Measurements from ENCODE around the gene WFDC6.

WFDC6 gene

GRCh38 chr20:45515147-45515913 is 24.0 kb downstream of the WFDC6 start, which contains the start of gene SPINT3:
Gene SPINT3, minus strand, starts transcription at chr20:45515622. Its CDS starts 14 bp downstream, at chr20:45515608.
- no peak for DNase-seq

- no peak for DNase-seq
These were observed 28.9 kb downstream of the WFDC6 start for GRCh38 chr20:45510242-45510862.

GRCh38 chr20:45509091-45509490 is 30.2 kb downstream of the WFDC6 start:
- DNase-seq: no peak

DNA sequence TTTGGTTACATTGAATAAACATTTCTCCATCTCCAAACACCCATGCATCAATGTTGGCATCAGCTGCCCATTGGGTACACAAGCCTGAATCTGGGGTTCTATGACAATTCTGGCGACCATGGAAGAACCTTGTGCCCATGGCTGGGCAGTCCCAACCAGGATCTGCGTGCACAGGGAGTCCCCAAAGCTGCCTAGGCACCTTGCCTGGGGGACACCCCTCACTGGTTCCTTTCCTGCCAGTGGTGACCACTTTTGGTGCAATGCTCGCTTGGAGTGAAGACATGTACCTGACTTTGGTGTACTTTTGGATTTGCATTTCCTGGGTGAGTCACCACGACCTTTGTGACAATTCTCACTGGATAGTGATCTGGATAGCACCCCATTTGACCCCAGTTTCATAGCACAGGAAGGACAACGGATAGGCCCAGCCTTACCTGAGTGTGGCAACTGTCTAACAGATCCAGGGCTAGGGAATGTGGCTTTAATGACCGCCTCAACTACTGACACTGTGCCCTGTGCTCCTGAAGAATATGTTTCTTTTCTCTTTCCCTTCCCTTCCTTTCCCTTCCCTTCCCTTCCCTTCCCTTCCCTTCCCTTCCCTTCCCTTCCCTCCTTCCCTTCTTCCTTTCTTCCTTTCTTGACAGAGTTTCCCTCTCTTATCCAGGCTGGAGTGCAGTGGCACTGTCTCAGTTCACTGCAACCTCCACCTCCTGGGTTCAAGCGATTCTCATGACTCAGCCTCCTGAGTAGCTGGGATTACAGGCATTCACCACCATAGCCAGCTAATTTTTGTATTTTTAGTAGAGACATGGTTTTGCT is 31.0 kb downstream of the WFDC6 start:
- no peak for DNase-seq

- DNase-seq: no peak
These were observed 32.1 kb downstream of the WFDC6 start for GRCh38 chr20:45507011-45507820.

DNA sequence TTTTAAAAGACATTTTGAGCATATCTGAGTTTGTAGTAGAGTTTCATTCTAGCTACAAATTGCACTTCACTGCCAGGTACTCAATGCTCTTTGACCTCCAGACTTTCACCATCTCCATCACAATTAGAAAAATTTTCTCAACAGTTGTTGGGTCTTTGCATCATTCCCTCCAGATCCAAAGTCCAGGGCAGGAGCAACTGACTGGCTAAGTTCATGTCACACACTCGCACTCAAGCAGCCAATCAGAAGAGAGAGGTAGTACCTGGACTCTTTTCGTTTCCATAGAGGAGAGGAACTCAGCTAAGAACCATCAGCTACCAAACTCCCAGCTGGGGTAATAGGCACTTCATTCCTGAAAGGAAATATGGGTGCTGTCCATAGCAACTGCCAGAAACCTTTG is 32.9 kb downstream of the WFDC6 start:
- DNase-seq: no peak

GRCh38 chr20:45503403-45503802 is 35.9 kb downstream of the WFDC6 start:
- DNase-seq: no peak

DNA sequence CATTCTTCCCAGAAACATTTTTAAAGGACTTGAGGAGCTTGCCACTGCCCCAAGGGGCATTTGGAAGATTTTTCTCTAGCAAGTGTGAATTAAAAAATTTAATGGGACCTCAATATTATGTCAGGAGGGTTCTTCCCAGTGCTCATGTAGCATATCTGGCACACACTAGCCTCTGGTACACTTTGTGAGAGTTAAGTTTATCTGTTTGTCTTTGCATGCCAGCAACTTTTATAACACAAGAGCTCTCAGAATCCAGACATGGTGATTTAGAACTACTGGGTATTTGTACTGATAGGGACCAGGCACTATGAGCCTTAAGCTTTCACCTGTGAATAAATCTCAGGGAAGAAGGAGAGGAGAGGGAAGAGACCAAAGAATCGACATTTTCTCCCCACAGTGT is 36.7 kb downstream of the WFDC6 start:
- DNase-seq: no peak

DNA sequence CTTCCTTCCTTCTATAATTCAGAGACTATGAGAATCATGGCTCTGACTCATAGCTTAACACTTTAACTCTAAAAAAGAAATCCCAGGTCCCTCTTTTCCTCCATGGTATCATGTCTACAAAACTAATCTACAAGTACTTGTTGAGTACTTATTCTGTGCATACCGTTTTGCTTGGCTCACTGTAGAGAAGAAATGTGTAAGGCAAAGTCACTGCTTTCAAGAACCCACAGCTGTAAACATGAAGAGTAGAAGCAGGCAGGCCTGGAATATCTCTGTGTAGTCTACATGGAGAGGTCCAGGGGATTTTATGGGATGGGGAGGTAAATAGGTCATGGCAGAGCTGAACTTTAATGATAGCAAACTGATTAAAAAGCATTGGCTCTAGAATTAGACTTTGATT is 37.7 kb downstream of the WFDC6 start:
- DNase-seq: no peak

- DNase-seq: no peak
These were observed 39.3 kb downstream of the WFDC6 start for GRCh38 chr20:45500022-45500421.

- DNase-seq: no peak
These were observed 41.2 kb downstream of the WFDC6 start for GRCh38 chr20:45497971-45498494.

GRCh38 chr20:45496166-45496565 is 43.1 kb downstream of the WFDC6 start:
- no peak for DNase-seq

DNA sequence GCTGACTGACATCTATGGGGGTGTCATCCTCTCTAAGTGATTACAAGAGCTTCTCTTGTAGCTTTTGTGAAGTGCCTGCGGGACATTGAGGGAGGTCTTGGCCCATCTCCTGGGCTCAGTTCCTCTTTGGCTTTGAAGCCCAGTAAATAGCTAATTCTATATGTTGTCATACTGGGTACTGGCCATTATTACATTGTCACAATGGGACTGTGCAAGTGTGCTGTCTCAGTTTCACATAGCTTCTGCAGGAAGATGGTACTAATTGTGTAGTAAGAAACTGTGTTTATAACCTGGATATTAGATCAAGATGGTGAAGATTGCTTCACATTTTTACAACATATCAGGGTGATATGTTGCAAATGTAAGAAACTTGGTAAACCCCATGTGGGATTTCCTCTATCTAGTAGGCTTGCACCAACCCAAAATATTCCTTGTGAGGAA is 43.8 kb downstream of the WFDC6 start:
- DNase-seq: no peak

GRCh38 chr20:45489083-45489531 is 50.2 kb downstream of the WFDC6 start:
- DNase-seq: no peak

- DNase-seq: no peak
These were observed 52.0 kb downstream of the WFDC6 start for GRCh38 chr20:45487231-45487635.

- no peak for DNase-seq
These were observed 53.9 kb downstream of the WFDC6 start for GRCh38 chr20:45485388-45485787.

DNA sequence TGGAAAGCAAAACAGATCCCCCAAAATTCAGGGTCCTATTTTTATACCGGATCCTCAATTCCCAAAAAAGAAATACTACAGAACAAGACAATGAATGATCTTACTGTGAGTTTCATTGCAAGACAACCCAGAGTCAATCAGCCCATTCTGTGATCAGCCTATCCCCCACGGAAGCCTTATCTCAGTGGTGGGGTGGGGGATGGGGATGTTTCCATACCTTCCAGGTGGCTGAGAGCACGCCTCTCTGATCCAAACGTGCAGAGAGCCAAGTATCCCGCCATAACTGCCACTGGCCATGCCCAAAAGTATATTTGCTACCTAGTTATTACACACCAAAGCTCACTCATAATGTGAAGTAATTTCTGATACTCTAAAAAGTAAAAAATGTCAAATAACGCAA is 54.6 kb downstream of the WFDC6 start:
- no peak for DNase-seq

All from GDM1 (cell line).